Measurements from ENCODE around the gene LCAT. TPM values are rescaled to one million over a fixed set of nuclear protein-coding genes. Genes with fewer than 3 reads are reported as not detected.
A peak's percentile ranks its signal among the peaks of the same experiment; 100 is the strongest.
"Not testable (repeated sequence)": the region's sequence is repeated elsewhere in the genome, so short reads cannot be mapped to it uniquely, and the experiment has no call there.

Gene LCAT
- total RNA-seq, 4 donors from 2014 or later, result 3.6 to 19.0 (median 4.6) TPM

- H3K27ac ChIP-seq, result peak overlapping the region in 1 of 4 donors; percentile 19
- no peaks in the 10 kb centered on the region for H3K27me3 ChIP-seq
- peaks cover 0 to 33% (median 6%) of the 10 kb centered on the region in 4 donors for H3K4me1 ChIP-seq
- H3K4me3 ChIP-seq, result no peak overlapping the region
- no peaks in the 10 kb centered on the region for H3K9me3 ChIP-seq
- H3K36me3 ChIP-seq, result peaks cover 0 to 41% (median 0%) of the 10 kb centered on the region in 3 donors
- TF ChIP-seq POLR2A (IDR thresholded peaks at IDR 0.05) (no peak), CTCF (IDR thresholded peaks at IDR 0.05) (no peak)
- no peak for DNase-seq
Measured at GRCh38 chr16:67942510-67943255, 1.2 kb downstream of the LCAT start.

GRCh38 chr16:67942200-67942509 lies 1.8 kb downstream of the LCAT start:
- peak; percentile 11 to 72 (median 60) for TF ChIP-seq CTCF (IDR thresholded peaks at IDR 0.05)
- no peak for TF ChIP-seq POLR2A (IDR thresholded peaks at IDR 0.05)
- DNase-seq, result peak in 2 of 3 donors; percentile 65 to 66
- Histone ChIP-seq H3K36me3 (peaks cover 0 to 36% (median 0%) of the 10 kb centered on the region in 3 donors), H3K4me1 (peaks cover 0 to 38% (median 8%) of the 10 kb centered on the region in 4 donors), H3K4me3 (no peak overlapping the region), H3K27ac (peak overlapping the region in 1 of 4 donors; percentile 25), H3K27me3 (no peaks in the 10 kb centered on the region), H3K9me3 (no peaks in the 10 kb centered on the region)

GRCh38 chr16:67941469-67942199 lies 2.3 kb downstream of the LCAT start:
- Histone ChIP-seq H3K4me1 (peaks cover 0 to 42% (median 9%) of the 10 kb centered on the region in 4 donors), H3K4me3 (no peak overlapping the region), H3K36me3 (peaks cover 0 to 30% (median 0%) of the 10 kb centered on the region in 3 donors), H3K9me3 (no peaks in the 10 kb centered on the region), H3K27ac (peak overlapping the region in 1 of 4 donors; percentile 25), H3K27me3 (no peaks in the 10 kb centered on the region)
- TF ChIP-seq POLR2A (IDR thresholded peaks at IDR 0.05) (no peak), CTCF (IDR thresholded peaks at IDR 0.05) (no peak)
- DNase-seq, result no peak

GRCh38 chr16:67940446-67941089 lies 3.4 kb downstream of the LCAT start:
- Histone ChIP-seq H3K9me3 (no peaks in the 10 kb centered on the region), H3K27me3 (no peaks in the 10 kb centered on the region), H3K4me3 (no peak overlapping the region), H3K36me3 (peaks cover 0 to 20% (median 0%) of the 10 kb centered on the region in 3 donors), H3K4me1 (peaks cover 0 to 42% (median 9%) of the 10 kb centered on the region in 4 donors), H3K27ac (peak overlapping the region in 2 of 4 donors; percentile 13 to 65)
- no peak for TF ChIP-seq CTCF (IDR thresholded peaks at IDR 0.05)
- no peak for TF ChIP-seq POLR2A (IDR thresholded peaks at IDR 0.05)
- no peak for DNase-seq

- Histone ChIP-seq H3K27me3 (no peaks in the 10 kb centered on the region), H3K4me3 (no peak overlapping the region), H3K27ac (peak overlapping the region in 2 of 4 donors; percentile 13 to 65), H3K36me3 (peaks cover 0 to 17% (median 0%) of the 10 kb centered on the region in 3 donors), H3K4me1 (peaks cover 0 to 45% (median 15%) of the 10 kb centered on the region in 4 donors), H3K9me3 (no peaks in the 10 kb centered on the region)
- no peak for TF ChIP-seq CTCF (IDR thresholded peaks at IDR 0.05)
- TF ChIP-seq POLR2A (IDR thresholded peaks at IDR 0.05), result no peak
- peak; percentile 62 to 86 (median 86) for DNase-seq
Measured at GRCh38 chr16:67939507-67940445, 4.1 kb downstream of the LCAT start.

GRCh38 chr16:67937713-67938112 lies 6.2 kb downstream of the LCAT start:
- not testable (repeated sequence) for DNase-seq, H3K4me3 ChIP-seq, H3K27me3 ChIP-seq, H3K9me3 ChIP-seq
- peaks cover 0 to 31% (median 17%) of the 10 kb centered on the region in 4 donors for H3K4me1 ChIP-seq
- H3K27ac ChIP-seq, result peak overlapping the region in 2 of 4 donors; percentile 96 to 97
- peaks cover 0 to 27% (median 0%) of the 10 kb centered on the region in 3 donors for H3K36me3 ChIP-seq

Measured in Peyer's patch (tissue), 4 donors.